NT2/D1 (cell line): ENCODE measurements around the gene GPX2.

Experiments used
- DNase-seq: peaks from one replicate; pipeline ENCODE4 v3.0.0-alpha.2; 2011; ENCODE audit warnings: low read depth, low spot score
- H3K27me3 ChIP-seq: 2 replicates; pipeline ENCODE4 v1.6.0; 2011; ENCODE audit warnings: mild to moderate bottlenecking; ENCODE audit not compliant: insufficient read length, insufficient read depth
- H3K36me3 ChIP-seq: 2 replicates; pipeline ENCODE4 v1.6.1; 2011; ENCODE audit warnings: mild to moderate bottlenecking, low read length, mixed read lengths; ENCODE audit not compliant: insufficient read depth, insufficient read length
- H3K4me1 ChIP-seq: 2 replicates; pipeline ENCODE4 v1.5.1; 2011; ENCODE audit not compliant: insufficient read depth, insufficient read length
- H3K4me3 ChIP-seq: 2 replicates; pipeline ENCODE4 v1.5.1; 2011; ENCODE audit warnings: low read depth; ENCODE audit not compliant: insufficient read length
- H3K9ac ChIP-seq: 2 replicates; pipeline ENCODE4 v1.6.0; 2011; ENCODE audit warnings: low read depth; ENCODE audit not compliant: insufficient read length
- H3K9me3 ChIP-seq: 2 replicates; pipeline ENCODE4 v1.5.1; 2011; ENCODE audit warnings: mild to moderate bottlenecking, low read length; ENCODE audit not compliant: insufficient read depth
- SUZ12 ChIP-seq: IDR thresholded peaks from 2 replicates; pipeline ENCODE4 v1.6.1; 2011; ENCODE audit not compliant: insufficient read length, insufficient read depth; ENCODE audit errors: extremely low read depth
- YY1 ChIP-seq: IDR thresholded peaks from 2 replicates; pipeline ENCODE4 v1.6.1; 2011; ENCODE audit not compliant: insufficient read length, insufficient read depth
- ZNF274 ChIP-seq: IDR thresholded peaks from 2 replicates; pipeline ENCODE4 v1.6.1; 2011; ENCODE audit warnings: mild to moderate bottlenecking, low read depth, low read length

Gene GPX2

DNA sequence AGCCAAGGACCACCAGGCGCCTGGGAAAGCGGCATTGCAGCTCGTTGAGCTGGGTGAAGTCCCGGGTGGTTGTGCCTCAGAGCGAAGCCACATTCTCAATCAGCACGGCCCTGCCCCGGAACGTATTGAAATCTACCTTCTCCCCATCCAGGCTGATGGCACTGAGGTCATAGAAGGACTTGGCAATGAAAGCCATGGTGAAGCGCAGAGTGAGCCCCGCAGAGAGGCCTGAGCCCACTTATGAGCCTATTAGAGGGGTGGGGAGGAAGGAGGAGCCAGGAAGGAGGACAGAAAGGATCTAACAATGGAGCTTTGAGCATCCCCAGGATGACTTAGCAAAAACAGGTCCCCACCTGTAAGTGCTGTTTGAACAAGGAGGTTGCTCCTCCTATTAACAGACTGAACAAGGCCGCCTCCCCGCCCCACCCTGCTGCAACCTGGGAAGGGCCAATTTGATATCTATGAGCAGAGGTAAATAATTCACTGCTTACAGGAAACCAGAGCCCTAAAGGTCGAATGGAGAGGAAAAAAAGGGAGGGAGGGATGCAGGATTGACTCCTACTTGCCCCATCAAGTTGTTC is at the start of gene GPX2:
GPX2 (minus strand) TSS at position 215 of the 581 bp plus-strand sequence; CDS start at position 196, 19 bp downstream.
- TF ChIP-seq YY1, result no peak
- no peak for TF ChIP-seq ZNF274
- TF ChIP-seq SUZ12, result no peak
- H3K9me3 ChIP-seq, result no peaks in the 10 kb centered on the region
- no peaks in the 10 kb centered on the region for H3K27me3 ChIP-seq
- H3K4me1 ChIP-seq, result peaks cover 8% of the 10 kb centered on the region
- no peak within 1 kb of the TSS for H3K4me3 ChIP-seq
- H3K36me3 ChIP-seq, result peaks cover 42% of the 10 kb centered on the region
- no peak within 1 kb of the TSS for H3K9ac ChIP-seq
- no peak for DNase-seq

DNA sequence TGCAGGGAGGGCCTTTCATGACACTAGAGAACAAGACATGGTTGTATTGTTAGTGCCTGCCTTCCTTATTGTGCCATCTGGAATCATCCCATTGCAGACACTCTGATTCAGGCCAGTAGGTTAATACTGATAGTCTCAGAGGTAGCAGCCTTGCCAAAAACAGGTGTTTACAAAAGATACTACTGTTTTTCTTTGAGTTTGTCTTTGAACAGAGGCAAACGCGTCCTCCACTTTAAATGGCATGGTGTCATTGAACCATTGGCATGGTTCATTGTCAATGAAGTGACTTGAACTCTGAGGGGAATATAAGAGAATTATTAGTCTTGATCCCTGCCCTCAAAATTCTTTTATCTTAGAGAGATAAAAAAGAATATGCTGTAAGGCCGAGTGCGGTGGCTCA is 48.4 kb upstream of the GPX2 start:
- peaks cover 5% of the 10 kb centered on the region for H3K36me3 ChIP-seq
- H3K4me1 ChIP-seq, result no peaks in the 10 kb centered on the region
- TF ChIP-seq ZNF274, result no peak
- no peak for TF ChIP-seq SUZ12
- TF ChIP-seq YY1, result no peak
- no peak overlapping the region for H3K9ac ChIP-seq
- H3K27me3 ChIP-seq, result no peaks in the 10 kb centered on the region
- H3K4me3 ChIP-seq, result no peak overlapping the region
- H3K9me3 ChIP-seq, result no peaks in the 10 kb centered on the region
- no peak for DNase-seq

DNA sequence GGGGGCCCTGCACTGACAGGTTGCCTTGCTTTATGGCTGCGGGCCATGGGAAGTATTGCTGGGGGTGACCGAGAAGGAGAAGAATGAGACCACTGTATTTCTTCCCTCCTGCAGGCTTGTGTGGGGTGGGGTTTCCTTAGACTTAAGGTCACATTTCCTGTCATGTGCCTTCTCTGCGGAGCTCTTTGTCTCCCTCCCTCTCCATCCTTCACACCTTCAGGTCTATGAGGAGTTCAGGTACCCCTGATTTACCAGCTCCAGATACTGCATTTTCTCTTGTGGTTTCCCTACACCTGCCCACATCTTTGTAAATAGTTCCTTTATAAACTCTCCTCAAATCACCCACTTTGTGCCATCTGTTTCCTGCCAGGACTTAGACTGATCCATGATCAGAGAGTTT is 47.8 kb upstream of the GPX2 start:
- no peaks in the 10 kb centered on the region for H3K9me3 ChIP-seq
- no peak overlapping the region for H3K4me3 ChIP-seq
- no peak overlapping the region for H3K9ac ChIP-seq
- no peak for TF ChIP-seq SUZ12
- TF ChIP-seq YY1, result no peak
- TF ChIP-seq ZNF274, result no peak
- H3K27me3 ChIP-seq, result no peaks in the 10 kb centered on the region
- H3K36me3 ChIP-seq, result peaks cover 5% of the 10 kb centered on the region
- no peaks in the 10 kb centered on the region for H3K4me1 ChIP-seq
- DNase-seq, result no peak

GRCh38 chr14:64987438-64987767 is 44.9 kb upstream of the GPX2 start:
- H3K36me3 ChIP-seq, result peaks cover 5% of the 10 kb centered on the region
- TF ChIP-seq YY1 (no peak), SUZ12 (no peak), ZNF274 (no peak)
- DNase-seq, result no peak
- H3K4me1 ChIP-seq, result no peaks in the 10 kb centered on the region
- peak overlapping the region; percentile 95 for H3K9ac ChIP-seq
- H3K9me3 ChIP-seq, result no peaks in the 10 kb centered on the region
- H3K27me3 ChIP-seq, result no peaks in the 10 kb centered on the region
- peak overlapping the region; percentile 91 for H3K4me3 ChIP-seq

- no peaks in the 10 kb centered on the region for H3K9me3 ChIP-seq
- H3K4me1 ChIP-seq, result no peaks in the 10 kb centered on the region
- peak; percentile 87 for DNase-seq
- H3K4me3 ChIP-seq, result peak within 1 kb of the TSS; percentile 91
- H3K36me3 ChIP-seq, result peaks cover 5% of the 10 kb centered on the region
- H3K9ac ChIP-seq, result peak within 1 kb of the TSS; percentile 95
- H3K27me3 ChIP-seq, result no peaks in the 10 kb centered on the region
- TF ChIP-seq SUZ12 (no peak), ZNF274 (no peak), YY1 (no peak)
Observed at GRCh38 chr14:64986648-64987437, 44.3 kb upstream of the GPX2 start, which contains the start of gene FNTB. FNTB (plus strand) TSS chr14:64986895; CDS start chr14:64986954, 59 bp downstream.

GRCh38 chr14:64983439-64984310 is 41.1 kb upstream of the GPX2 start:
- Histone ChIP-seq H3K4me3 (no peak overlapping the region), H3K9me3 (no peaks in the 10 kb centered on the region), H3K36me3 (no peaks in the 10 kb centered on the region), H3K9ac (no peak overlapping the region), H3K4me1 (peaks cover 2% of the 10 kb centered on the region), H3K27me3 (no peaks in the 10 kb centered on the region)
- no peak for TF ChIP-seq YY1
- no peak for TF ChIP-seq SUZ12
- TF ChIP-seq ZNF274, result no peak
- DNase-seq, result no peak
